ENCODE measurements around the gene FXN. TPM values are rescaled to one million over a fixed set of nuclear protein-coding genes. Genes with fewer than 3 reads are reported as not detected.
"Not testable (repeated sequence)": the region's sequence is repeated elsewhere in the genome, so short reads cannot be mapped to it uniquely, and the experiment has no call there.

FXN gene
- polyA plus RNA-seq, 3 donors = 9.1 to 27.3 (median 15.9) TPM

GRCh38 chr9:69097064-69097463 lies 61.5 kb downstream of the FXN start:
- Mint-ChIP-seq H3K36me3 (peaks cover 0 to 3% of the 10 kb centered on the region in 2 donors), H3K27ac (no peak overlapping the region), H3K4me3 (no peak overlapping the region), H3K9me3 (peaks cover 0 to 5% (median 0%) of the 10 kb centered on the region in 7 donors), H3K27me3 (ENCODE audit: low read depth in 3 of 3) (no peaks in the 10 kb centered on the region), H3K4me1 (no peaks in the 10 kb centered on the region)
- Histone ChIP-seq H3K9me3 (replicated peaks in 1 of 2; ENCODE audit: control insufficient read depth in 1 of 2, insufficient read depth in 1 of 2, low read length in 2 of 2) (no peaks in the 10 kb centered on the region), H3K4me2 (replicated peaks; ENCODE audit: extremely low read depth, low read length, poor library complexity, severe bottlenecking) (no peak overlapping the region), H3K27ac (ENCODE audit: low read depth in 1 of 2, low read length in 2 of 2) (no peak overlapping the region), H3K9ac (ENCODE audit: insufficient read depth, low read length, poor library complexity, severe bottlenecking) (no peak overlapping the region), H3K4me3 (replicated peaks in 1 of 3; ENCODE audit: low read depth in 2 of 3, low read length in 3 of 3) (no peak overlapping the region), H3K36me3 (replicated peaks in 1 of 2; ENCODE audit: control insufficient read depth in 1 of 2, insufficient read depth in 2 of 2, low read length in 2 of 2) (no peaks in the 10 kb centered on the region), H3K4me1 (ENCODE audit: control insufficient read depth in 1 of 2, insufficient read depth in 2 of 2, low read length in 2 of 2) (no peaks in the 10 kb centered on the region), H4K20me1 (ENCODE audit: insufficient read depth, low read length) (no peaks in the 10 kb centered on the region), H3K27me3 (ENCODE audit: control insufficient read depth in 2 of 2, insufficient read depth in 2 of 2, low read length in 2 of 2) (no peaks in the 10 kb centered on the region), H3K79me2 (ENCODE audit: insufficient read depth, low read length) (no peaks in the 10 kb centered on the region), H2AFZ (ENCODE audit: insufficient read depth, low read depth, low read length, poor library complexity, severe bottlenecking) (no peak overlapping the region)
- DNase-seq = no peak
- TF ChIP-seq CTCF (IDR thresholded peaks at IDR 0.05) = no peak
- intact Hi-C loops (cut with micrococcal nuclease) = no loop called here
- WGBS (ENCODE audit: insufficient coverage) = 83% methylated on average over 1 of the region's 4 CpGs

DNA sequence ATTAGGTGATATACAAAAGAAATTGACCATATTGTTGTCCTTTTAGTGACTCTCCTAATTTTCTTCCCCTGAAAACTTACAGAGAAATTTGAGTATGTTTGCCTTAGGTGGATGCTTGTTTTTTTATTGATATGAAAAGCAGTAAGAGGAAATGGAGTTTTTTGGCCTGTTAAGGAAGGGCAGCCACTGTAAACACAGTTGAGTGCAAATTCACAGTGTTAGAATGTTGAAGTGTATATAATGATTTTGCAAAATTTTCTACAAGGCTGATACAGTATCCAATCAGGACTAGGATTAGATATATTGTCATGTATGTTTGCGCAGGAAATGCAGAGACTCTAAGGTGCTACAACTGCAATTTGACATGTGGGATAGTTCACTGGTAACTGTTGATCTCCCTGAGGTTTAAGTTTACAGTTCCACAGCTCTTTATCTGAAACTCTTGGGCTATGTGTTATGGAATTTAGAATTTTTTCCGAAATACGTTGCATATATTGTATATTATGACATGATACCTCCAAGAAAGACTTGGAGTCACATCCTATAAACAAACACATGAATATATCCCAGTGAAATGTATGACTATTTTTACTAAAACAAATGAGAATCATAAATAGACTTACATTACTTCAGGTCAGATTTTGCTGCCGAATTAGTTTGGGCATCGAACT lies 62.5 kb downstream of the FXN start:
- Mint-ChIP-seq H3K4me3 (no peak overlapping the region), H3K9me3 (peaks cover 0 to 5% (median 0%) of the 10 kb centered on the region in 7 donors), H3K4me1 (no peaks in the 10 kb centered on the region), H3K36me3 (peaks cover 0 to 3% of the 10 kb centered on the region in 2 donors), H3K27ac (no peak overlapping the region), H3K27me3 (ENCODE audit: low read depth in 3 of 3) (no peaks in the 10 kb centered on the region)
- Histone ChIP-seq H3K9me3 (replicated peaks in 1 of 2; ENCODE audit: control insufficient read depth in 1 of 2, insufficient read depth in 1 of 2, low read length in 2 of 2) (no peaks in the 10 kb centered on the region), H3K27me3 (ENCODE audit: control insufficient read depth in 2 of 2, insufficient read depth in 2 of 2, low read length in 2 of 2) (no peaks in the 10 kb centered on the region), H2AFZ (ENCODE audit: insufficient read depth, low read depth, low read length, poor library complexity, severe bottlenecking) (no peak overlapping the region), H3K9ac (ENCODE audit: insufficient read depth, low read length, poor library complexity, severe bottlenecking) (no peak overlapping the region), H4K20me1 (ENCODE audit: insufficient read depth, low read length) (no peaks in the 10 kb centered on the region), H3K36me3 (replicated peaks in 1 of 2; ENCODE audit: control insufficient read depth in 1 of 2, insufficient read depth in 2 of 2, low read length in 2 of 2) (no peaks in the 10 kb centered on the region), H3K4me1 (ENCODE audit: control insufficient read depth in 1 of 2, insufficient read depth in 2 of 2, low read length in 2 of 2) (no peaks in the 10 kb centered on the region), H3K79me2 (ENCODE audit: insufficient read depth, low read length) (no peaks in the 10 kb centered on the region), H3K4me2 (replicated peaks; ENCODE audit: extremely low read depth, low read length, poor library complexity, severe bottlenecking) (no peak overlapping the region), H3K4me3 (replicated peaks in 1 of 3; ENCODE audit: low read depth in 2 of 3, low read length in 3 of 3) (no peak overlapping the region), H3K27ac (ENCODE audit: low read depth in 1 of 2, low read length in 2 of 2) (no peak overlapping the region)
- TF ChIP-seq CTCF (IDR thresholded peaks at IDR 0.05) = no peak
- no peak for DNase-seq
- 100% methylated on average over 1 of the region's 5 CpGs for WGBS (ENCODE audit: insufficient coverage)
- intact Hi-C loops (cut with micrococcal nuclease) = no loop called here

- WGBS (ENCODE audit: insufficient coverage) = no CpG with 5 or more reads among the region's 7 CpGs
- H3K79me2 ChIP-seq (ENCODE audit: insufficient read depth, low read length); DNase-seq; H3K4me2 ChIP-seq (replicated peaks; ENCODE audit: extremely low read depth, low read length, poor library complexity, severe bottlenecking); H3K9me3 Mint-ChIP-seq; intact Hi-C loops (cut with micrococcal nuclease); H3K9ac ChIP-seq (ENCODE audit: insufficient read depth, low read length, poor library complexity, severe bottlenecking); H3K9me3 ChIP-seq (replicated peaks in 1 of 2; ENCODE audit: control insufficient read depth in 1 of 2, insufficient read depth in 1 of 2, low read length in 2 of 2); H3K27ac ChIP-seq (ENCODE audit: low read depth in 1 of 2, low read length in 2 of 2); H3K4me1 Mint-ChIP-seq; H3K36me3 Mint-ChIP-seq; H3K27me3 Mint-ChIP-seq (ENCODE audit: low read depth in 3 of 3); H3K4me1 ChIP-seq (ENCODE audit: control insufficient read depth in 1 of 2, insufficient read depth in 2 of 2, low read length in 2 of 2); H2AFZ ChIP-seq (ENCODE audit: insufficient read depth, low read depth, low read length, poor library complexity, severe bottlenecking); H4K20me1 ChIP-seq (ENCODE audit: insufficient read depth, low read length); H3K4me3 ChIP-seq (replicated peaks in 1 of 3; ENCODE audit: low read depth in 2 of 3, low read length in 3 of 3); H3K27me3 ChIP-seq (ENCODE audit: control insufficient read depth in 2 of 2, insufficient read depth in 2 of 2, low read length in 2 of 2); H3K4me3 Mint-ChIP-seq; H3K36me3 ChIP-seq (replicated peaks in 1 of 2; ENCODE audit: control insufficient read depth in 1 of 2, insufficient read depth in 2 of 2, low read length in 2 of 2): not testable (repeated sequence)
- H3K27ac Mint-ChIP-seq = peak overlapping the region in 1 of 7 donors; percentile 5
Measured at GRCh38 chr9:69103348-69103996, 67.9 kb downstream of the FXN start.
